Immature natural killer cell (primary cell): ENCODE data around the gene LRRC4C. TPM values are rescaled to one million over a fixed set of nuclear protein-coding genes. Genes with fewer than 3 reads are reported as not detected.

Experiments used
- DNase-seq, 3 donors: peaks; one replicate each; pipeline ENCODE4 v3.0.0; 2022; ENCODE audit warnings: mixed read lengths in 1 of 3
- H3K27ac Mint-ChIP-seq, 6 donors: one replicate each; pipeline ENCODE4 v1.8.0; 2020; ENCODE audit warnings: mixed read lengths in 6 of 6, mild to moderate bottlenecking in 5 of 6, inconsistent platforms in 4 of 6, moderate library complexity in 3 of 6
- H3K27me3 Mint-ChIP-seq, 3 donors: one replicate each; pipeline ENCODE4 v1.8.0; 2020 to 2021; ENCODE audit warnings: low read depth in 3 of 3, mild to moderate bottlenecking in 3 of 3, mixed read lengths in 3 of 3, moderate library complexity in 3 of 3, inconsistent platforms in 1 of 3
- H3K36me3 Mint-ChIP-seq, 3 donors: one replicate each; pipeline ENCODE4 v1.8.0; 2020; ENCODE audit warnings: mixed read lengths in 3 of 3, inconsistent platforms in 2 of 3, mild to moderate bottlenecking in 2 of 3
- H3K4me1 Mint-ChIP-seq, 2 donors: one replicate each; pipeline ENCODE4 v1.8.0; 2020; ENCODE audit warnings: inconsistent platforms in 2 of 2, mild to moderate bottlenecking in 2 of 2, mixed read lengths in 2 of 2, moderate library complexity in 1 of 2
- H3K4me3 Mint-ChIP-seq, 5 donors: one replicate each; pipeline ENCODE4 v1.8.0; 2020; ENCODE audit warnings: mild to moderate bottlenecking in 5 of 5, mixed read lengths in 5 of 5, inconsistent platforms in 3 of 5, moderate library complexity in 3 of 5
- H3K9me3 Mint-ChIP-seq, 6 donors: one replicate each; pipeline ENCODE4 v1.8.0; 2020; ENCODE audit warnings: mild to moderate bottlenecking in 6 of 6, mixed read lengths in 6 of 6, inconsistent platforms in 4 of 6, moderate library complexity in 3 of 6
- polyA plus RNA-seq, 3 donors: library from polyadenylated mRNA; unstranded; fragments of 300-500 nt; fragmentation: Illumina TruSeq; gene quantifications; one replicate each; pipeline ENCODE4 v1.2.3, GENCODE V29; 2021

LRRC4C gene
- polyA plus RNA-seq, 3 donors from 2014 or later = not detected

- no peak overlapping the region for H3K4me3 Mint-ChIP-seq
- peaks cover 0 to 37% (median 22%) of the 10 kb centered on the region in 6 donors for H3K9me3 Mint-ChIP-seq
- DNase-seq = no peak
- H3K4me1 Mint-ChIP-seq = no peaks in the 10 kb centered on the region
- H3K36me3 Mint-ChIP-seq = peaks cover 0 to 5% (median 0%) of the 10 kb centered on the region in 3 donors
- no peak overlapping the region for H3K27ac Mint-ChIP-seq
- no peaks in the 10 kb centered on the region for H3K27me3 Mint-ChIP-seq
These were observed 153.0 kb downstream of the LRRC4C start for GRCh38 chr11:41306431-41306830.

- Mint-ChIP-seq H3K4me1 (no peaks in the 10 kb centered on the region), H3K9me3 (peaks cover 3 to 21% (median 14%) of the 10 kb centered on the region in 6 donors), H3K27me3 (no peaks in the 10 kb centered on the region), H3K36me3 (peaks cover 0 to 1% (median 0%) of the 10 kb centered on the region in 3 donors), H3K27ac (no peak overlapping the region), H3K4me3 (no peak overlapping the region)
- DNase-seq = no peak
These were observed 158.4 kb downstream of the LRRC4C start for GRCh38 chr11:41301023-41301422.

GRCh38 chr11:41289408-41289807 is 170.0 kb downstream of the LRRC4C start:
- DNase-seq = no peak
- Mint-ChIP-seq H3K27me3 (peaks cover 0 to 2% (median 0%) of the 10 kb centered on the region in 3 donors), H3K9me3 (peaks cover 7 to 46% (median 15%) of the 10 kb centered on the region in 6 donors), H3K27ac (no peak overlapping the region), H3K4me1 (no peaks in the 10 kb centered on the region), H3K36me3 (no peaks in the 10 kb centered on the region), H3K4me3 (no peak overlapping the region)

- H3K4me1 Mint-ChIP-seq = no peaks in the 10 kb centered on the region
- H3K36me3 Mint-ChIP-seq = no peaks in the 10 kb centered on the region
- DNase-seq = no peak
- no peak overlapping the region for H3K4me3 Mint-ChIP-seq
- peaks cover 11 to 52% (median 19%) of the 10 kb centered on the region in 6 donors for H3K9me3 Mint-ChIP-seq
- no peaks in the 10 kb centered on the region for H3K27me3 Mint-ChIP-seq
- no peak overlapping the region for H3K27ac Mint-ChIP-seq
These were observed 172.7 kb downstream of the LRRC4C start for GRCh38 chr11:41286751-41287150.

- peaks cover 7 to 49% (median 23%) of the 10 kb centered on the region in 6 donors for H3K9me3 Mint-ChIP-seq
- H3K4me1 Mint-ChIP-seq = no peaks in the 10 kb centered on the region
- H3K27ac Mint-ChIP-seq = no peak overlapping the region
These were observed 175.1 kb downstream of the LRRC4C start for GRCh38 chr11:41284354-41284753.

GRCh38 chr11:41283191-41283930 is 176.1 kb downstream of the LRRC4C start:
- H3K4me1 Mint-ChIP-seq = no peaks in the 10 kb centered on the region
- no peak overlapping the region for H3K4me3 Mint-ChIP-seq
- no peaks in the 10 kb centered on the region for H3K27me3 Mint-ChIP-seq

More at GRCh38 chr11:41284354-41284753, 175.1 kb downstream of the LRRC4C start:
- H3K4me3 Mint-ChIP-seq = no peak overlapping the region
- H3K27me3 Mint-ChIP-seq = no peaks in the 10 kb centered on the region
- no peaks in the 10 kb centered on the region for H3K36me3 Mint-ChIP-seq
- DNase-seq = no peak

GRCh38 chr11:41282395-41282794 is 177.1 kb downstream of the LRRC4C start:
- no peaks in the 10 kb centered on the region for H3K27me3 Mint-ChIP-seq
- no peaks in the 10 kb centered on the region for H3K36me3 Mint-ChIP-seq
- no peak for DNase-seq
- H3K27ac Mint-ChIP-seq = no peak overlapping the region
- no peak overlapping the region for H3K4me3 Mint-ChIP-seq
- H3K4me1 Mint-ChIP-seq = no peaks in the 10 kb centered on the region
- H3K9me3 Mint-ChIP-seq = peaks cover 11 to 43% (median 26%) of the 10 kb centered on the region in 6 donors

More at GRCh38 chr11:41283191-41283930, 176.1 kb downstream of the LRRC4C start:
- Mint-ChIP-seq H3K27ac (no peak overlapping the region), H3K9me3 (peaks cover 7 to 52% (median 25%) of the 10 kb centered on the region in 6 donors), H3K36me3 (no peaks in the 10 kb centered on the region)
- no peak for DNase-seq

GRCh38 chr11:41281131-41281742 is 178.2 kb downstream of the LRRC4C start:
- H3K27me3 Mint-ChIP-seq = no peaks in the 10 kb centered on the region
- no peak overlapping the region for H3K4me3 Mint-ChIP-seq

GRCh38 chr11:41274831-41275230 is 184.6 kb downstream of the LRRC4C start:
- DNase-seq = no peak
- H3K4me1 Mint-ChIP-seq = no peaks in the 10 kb centered on the region
- no peaks in the 10 kb centered on the region for H3K36me3 Mint-ChIP-seq
- H3K27ac Mint-ChIP-seq = no peak overlapping the region
- H3K27me3 Mint-ChIP-seq = peaks cover 0 to 5% (median 0%) of the 10 kb centered on the region in 3 donors
- no peak overlapping the region for H3K4me3 Mint-ChIP-seq
- peaks cover 10 to 62% (median 32%) of the 10 kb centered on the region in 6 donors for H3K9me3 Mint-ChIP-seq

More at GRCh38 chr11:41281131-41281742, 178.2 kb downstream of the LRRC4C start:
- no peaks in the 10 kb centered on the region for H3K4me1 Mint-ChIP-seq
- DNase-seq = no peak
- H3K27ac Mint-ChIP-seq = no peak overlapping the region
- H3K9me3 Mint-ChIP-seq = peaks cover 13 to 42% (median 28%) of the 10 kb centered on the region in 6 donors
- no peaks in the 10 kb centered on the region for H3K36me3 Mint-ChIP-seq

- no peak for DNase-seq
- H3K27me3 Mint-ChIP-seq = peaks cover 0 to 5% (median 0%) of the 10 kb centered on the region in 3 donors
- no peak overlapping the region for H3K4me3 Mint-ChIP-seq
- H3K27ac Mint-ChIP-seq = no peak overlapping the region
- H3K9me3 Mint-ChIP-seq = peaks cover 10 to 59% (median 32%) of the 10 kb centered on the region in 6 donors
- H3K36me3 Mint-ChIP-seq = no peaks in the 10 kb centered on the region
- H3K4me1 Mint-ChIP-seq = no peaks in the 10 kb centered on the region
These were observed 185.5 kb downstream of the LRRC4C start for GRCh38 chr11:41273908-41274307.

- Mint-ChIP-seq H3K4me1 (no peaks in the 10 kb centered on the region), H3K27me3 (peaks cover 0 to 5% (median 0%) of the 10 kb centered on the region in 3 donors), H3K4me3 (no peak overlapping the region), H3K36me3 (no peaks in the 10 kb centered on the region), H3K27ac (no peak overlapping the region), H3K9me3 (peaks cover 7 to 58% (median 22%) of the 10 kb centered on the region in 6 donors)
- DNase-seq = no peak
These were observed 192.0 kb downstream of the LRRC4C start for GRCh38 chr11:41267451-41267850.

GRCh38 chr11:41256041-41256440 is 203.4 kb downstream of the LRRC4C start:
- no peak overlapping the region for H3K27ac Mint-ChIP-seq
- H3K27me3 Mint-ChIP-seq = peaks cover 0 to 3% (median 0%) of the 10 kb centered on the region in 3 donors
- H3K4me3 Mint-ChIP-seq = no peak overlapping the region
- H3K4me1 Mint-ChIP-seq = no peaks in the 10 kb centered on the region
- H3K9me3 Mint-ChIP-seq = peaks cover 4 to 37% (median 13%) of the 10 kb centered on the region in 6 donors
- no peak for DNase-seq
- no peaks in the 10 kb centered on the region for H3K36me3 Mint-ChIP-seq

GRCh38 chr11:41254966-41255365 is 204.5 kb downstream of the LRRC4C start:
- H3K27ac Mint-ChIP-seq = no peak overlapping the region
- DNase-seq = no peak
- H3K27me3 Mint-ChIP-seq = peaks cover 0 to 3% (median 0%) of the 10 kb centered on the region in 3 donors
- H3K4me3 Mint-ChIP-seq = no peak overlapping the region
- H3K9me3 Mint-ChIP-seq = peaks cover 4 to 44% (median 16%) of the 10 kb centered on the region in 6 donors
- H3K36me3 Mint-ChIP-seq = no peaks in the 10 kb centered on the region
- H3K4me1 Mint-ChIP-seq = no peaks in the 10 kb centered on the region

GRCh38 chr11:41250408-41250935 is 209.0 kb downstream of the LRRC4C start:
- Mint-ChIP-seq H3K9me3 (peaks cover 10 to 61% (median 25%) of the 10 kb centered on the region in 6 donors), H3K4me3 (no peak overlapping the region), H3K4me1 (no peaks in the 10 kb centered on the region), H3K27me3 (peaks cover 0 to 3% (median 0%) of the 10 kb centered on the region in 3 donors), H3K27ac (no peak overlapping the region), H3K36me3 (peaks cover 0 to 5% (median 0%) of the 10 kb centered on the region in 3 donors)
- DNase-seq = no peak
